ENCODE measurements around the gene MCF2L.

Gene MCF2L

DNA sequence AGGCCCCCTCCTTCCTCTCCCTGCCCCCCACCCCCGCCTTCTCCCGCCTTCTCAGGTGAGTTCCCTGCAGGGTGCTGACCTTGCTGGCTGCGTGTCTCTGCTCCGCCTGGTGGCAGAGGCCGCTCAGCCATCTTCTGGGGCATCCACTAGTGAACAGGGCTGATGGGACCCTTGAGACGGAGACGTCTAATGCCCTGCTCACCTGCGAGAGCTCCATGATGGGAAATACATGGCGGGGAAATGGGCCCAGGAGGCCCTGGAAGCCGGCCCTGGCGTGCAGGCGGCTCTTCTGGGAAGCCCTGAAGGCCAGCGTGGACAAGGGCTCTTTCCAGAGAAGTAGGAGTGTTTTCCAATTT, 121.4 kb downstream of the MCF2L start:
- H3K27ac ChIP-seq = no peak overlapping the region

GRCh38 chr13:113090806-113091205, 121.8 kb downstream of the MCF2L start:
- H3K27ac ChIP-seq = no peak overlapping the region
- no peak for DNase-seq (ENCODE audit: low spot score)
- TF ChIP-seq, protein P1, sequence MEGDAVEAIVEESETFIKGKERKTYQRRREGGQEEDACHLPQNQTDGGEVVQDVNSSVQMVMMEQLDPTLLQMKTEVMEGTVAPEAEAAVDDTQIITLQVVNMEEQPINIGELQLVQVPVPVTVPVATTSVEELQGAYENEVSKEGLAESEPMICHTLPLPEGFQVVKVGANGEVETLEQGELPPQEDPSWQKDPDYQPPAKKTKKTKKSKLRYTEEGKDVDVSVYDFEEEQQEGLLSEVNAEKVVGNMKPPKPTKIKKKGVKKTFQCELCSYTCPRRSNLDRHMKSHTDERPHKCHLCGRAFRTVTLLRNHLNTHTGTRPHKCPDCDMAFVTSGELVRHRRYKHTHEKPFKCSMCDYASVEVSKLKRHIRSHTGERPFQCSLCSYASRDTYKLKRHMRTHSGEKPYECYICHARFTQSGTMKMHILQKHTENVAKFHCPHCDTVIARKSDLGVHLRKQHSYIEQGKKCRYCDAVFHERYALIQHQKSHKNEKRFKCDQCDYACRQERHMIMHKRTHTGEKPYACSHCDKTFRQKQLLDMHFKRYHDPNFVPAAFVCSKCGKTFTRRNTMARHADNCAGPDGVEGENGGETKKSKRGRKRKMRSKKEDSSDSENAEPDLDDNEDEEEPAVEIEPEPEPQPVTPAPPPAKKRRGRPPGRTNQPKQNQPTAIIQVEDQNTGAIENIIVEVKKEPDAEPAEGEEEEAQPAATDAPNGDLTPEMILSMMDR (IDR thresholded peaks at IDR 0.05) = no peak
- H3K4me3 ChIP-seq = no peak overlapping the region

More for the DNA sequence above, 121.4 kb downstream of the MCF2L start:
- no peak overlapping the region for H3K4me3 ChIP-seq
- no peak for DNase-seq (ENCODE audit: low spot score)
- TF ChIP-seq, protein P1 (IDR thresholded peaks at IDR 0.05) = no peak

DNA sequence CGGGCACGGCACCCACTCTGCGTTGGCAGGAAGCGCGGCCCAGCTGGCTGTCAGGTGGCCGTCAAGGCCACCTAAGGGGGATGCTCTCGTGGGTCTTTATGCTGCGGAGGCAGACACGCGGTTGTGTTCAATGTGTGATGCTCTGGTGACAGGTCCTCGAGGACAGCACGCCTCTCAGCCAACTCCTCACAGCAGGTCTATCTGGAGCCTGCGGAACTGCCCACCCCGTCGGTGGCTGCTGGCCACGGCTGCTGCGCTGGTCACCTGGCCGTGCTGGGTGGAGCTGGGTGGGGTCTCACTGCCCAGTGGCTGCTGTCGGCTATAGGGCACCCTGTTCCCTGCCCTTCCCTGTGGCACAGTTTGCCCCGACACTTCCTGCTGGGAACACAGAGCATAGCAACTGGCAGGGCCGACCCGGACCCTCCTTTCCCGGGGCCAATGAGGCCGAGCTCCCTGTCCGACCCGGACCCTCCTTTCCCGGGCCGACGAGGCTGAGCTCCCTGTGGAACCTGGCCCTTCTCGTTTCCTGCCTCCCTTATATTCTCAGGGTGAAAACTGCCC, 122.3 kb downstream of the MCF2L start:
- no peak for DNase-seq (ENCODE audit: low spot score)
- H3K4me3 ChIP-seq = no peak overlapping the region
- no peak overlapping the region for H3K27ac ChIP-seq
- TF ChIP-seq, protein P1 (IDR thresholded peaks at IDR 0.05) = no peak

- no peak for DNase-seq (ENCODE audit: low spot score)
- Histone ChIP-seq H3K4me3 (no peak overlapping the region), H3K27ac (no peak overlapping the region)
- TF ChIP-seq, protein P1 (IDR thresholded peaks at IDR 0.05) = no peak
These were observed 123.1 kb downstream of the MCF2L start for GRCh38 chr13:113091891-113092775.

GRCh38 chr13:113092776-113093579, 124.0 kb downstream of the MCF2L start:
- TF ChIP-seq, protein P1 (IDR thresholded peaks at IDR 0.05) = no peak
- H3K4me3 ChIP-seq = no peak overlapping the region
- DNase-seq (ENCODE audit: low spot score) = no peak
- no peak overlapping the region for H3K27ac ChIP-seq

GRCh38 chr13:113093580-113094409, 124.8 kb downstream of the MCF2L start:
- H3K27ac ChIP-seq = no peak overlapping the region
- DNase-seq (ENCODE audit: low spot score) = no peak
- TF ChIP-seq, protein P1 (IDR thresholded peaks at IDR 0.05) = no peak

More at GRCh38 chr13:113093580-113094409, 124.8 kb downstream of the MCF2L start:
- no peak overlapping the region for H3K4me3 ChIP-seq
